Spleen (tissue), 3 donors: ENCODE measurements around the gene OR52W1.

ENCODE experiments used
- POLR2A ChIP-seq, 3 donors: fragments of 450-650 bp; IDR thresholded peaks; one replicate each; pipeline ENCODE4 v1.5.1; 2017; ENCODE audit warnings: antibody characterized with exemption in 3 of 3, mild to moderate bottlenecking in 1 of 3
- POLR2AphosphoS5 ChIP-seq, 3 donors: sonication (generic); formaldehyde crosslinking; IDR thresholded peaks; one replicate each; pipeline ENCODE4 v1.5.1; 2017; ENCODE audit warnings: antibody characterized with exemption in 3 of 3

- TF ChIP-seq POLR2A (IDR thresholded peaks at IDR 0.05) (no peak), POLR2AphosphoS5 (IDR thresholded peaks at IDR 0.05) (no peak)
Measured at GRCh38 chr11:6156628-6157359, 42.2 kb upstream of the OR52W1 start.
